GM12875 (cell line): ENCODE results near the gene LRTM2.

Source experiments
- H3K4me3 ChIP-seq: one replicate; pipeline ENCODE4 v1.5.1; 2011; ENCODE audit warnings: low read depth, low read length, control low read depth
- TF ChIP-seq, protein P1 (sequence below): IDR thresholded peaks from 2 replicates; pipeline ENCODE4 v1.5.1; 2011; ENCODE audit warnings: low read depth, mild to moderate bottlenecking, control low read depth, inconsistent platforms, low read length, moderate library complexity, borderline replicate concordance; ENCODE audit not compliant: insufficient read depth

Gene LRTM2

DNA sequence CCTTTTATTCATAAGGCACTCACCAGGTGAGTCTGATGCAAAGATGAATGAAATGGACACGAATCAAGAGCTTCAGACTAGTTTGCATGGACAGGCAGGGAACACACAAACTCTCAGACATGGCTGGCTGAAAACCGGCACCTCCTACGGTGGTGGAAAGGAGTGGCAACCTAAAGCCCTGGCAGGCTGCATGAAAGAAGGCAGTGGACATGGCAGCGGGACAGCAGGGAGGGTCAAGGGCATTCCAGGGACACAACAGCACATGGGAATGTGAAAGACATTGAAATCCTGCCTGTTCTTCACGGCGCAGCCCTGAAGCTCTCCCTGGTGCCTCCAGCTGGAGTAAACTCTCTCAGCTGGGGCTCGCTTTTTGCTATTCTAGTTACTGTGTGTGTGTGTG is 16.6 kb upstream of the LRTM2 start:
- TF ChIP-seq, protein P1, sequence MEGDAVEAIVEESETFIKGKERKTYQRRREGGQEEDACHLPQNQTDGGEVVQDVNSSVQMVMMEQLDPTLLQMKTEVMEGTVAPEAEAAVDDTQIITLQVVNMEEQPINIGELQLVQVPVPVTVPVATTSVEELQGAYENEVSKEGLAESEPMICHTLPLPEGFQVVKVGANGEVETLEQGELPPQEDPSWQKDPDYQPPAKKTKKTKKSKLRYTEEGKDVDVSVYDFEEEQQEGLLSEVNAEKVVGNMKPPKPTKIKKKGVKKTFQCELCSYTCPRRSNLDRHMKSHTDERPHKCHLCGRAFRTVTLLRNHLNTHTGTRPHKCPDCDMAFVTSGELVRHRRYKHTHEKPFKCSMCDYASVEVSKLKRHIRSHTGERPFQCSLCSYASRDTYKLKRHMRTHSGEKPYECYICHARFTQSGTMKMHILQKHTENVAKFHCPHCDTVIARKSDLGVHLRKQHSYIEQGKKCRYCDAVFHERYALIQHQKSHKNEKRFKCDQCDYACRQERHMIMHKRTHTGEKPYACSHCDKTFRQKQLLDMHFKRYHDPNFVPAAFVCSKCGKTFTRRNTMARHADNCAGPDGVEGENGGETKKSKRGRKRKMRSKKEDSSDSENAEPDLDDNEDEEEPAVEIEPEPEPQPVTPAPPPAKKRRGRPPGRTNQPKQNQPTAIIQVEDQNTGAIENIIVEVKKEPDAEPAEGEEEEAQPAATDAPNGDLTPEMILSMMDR = no peak
- H3K4me3 ChIP-seq = no peak overlapping the region

DNA sequence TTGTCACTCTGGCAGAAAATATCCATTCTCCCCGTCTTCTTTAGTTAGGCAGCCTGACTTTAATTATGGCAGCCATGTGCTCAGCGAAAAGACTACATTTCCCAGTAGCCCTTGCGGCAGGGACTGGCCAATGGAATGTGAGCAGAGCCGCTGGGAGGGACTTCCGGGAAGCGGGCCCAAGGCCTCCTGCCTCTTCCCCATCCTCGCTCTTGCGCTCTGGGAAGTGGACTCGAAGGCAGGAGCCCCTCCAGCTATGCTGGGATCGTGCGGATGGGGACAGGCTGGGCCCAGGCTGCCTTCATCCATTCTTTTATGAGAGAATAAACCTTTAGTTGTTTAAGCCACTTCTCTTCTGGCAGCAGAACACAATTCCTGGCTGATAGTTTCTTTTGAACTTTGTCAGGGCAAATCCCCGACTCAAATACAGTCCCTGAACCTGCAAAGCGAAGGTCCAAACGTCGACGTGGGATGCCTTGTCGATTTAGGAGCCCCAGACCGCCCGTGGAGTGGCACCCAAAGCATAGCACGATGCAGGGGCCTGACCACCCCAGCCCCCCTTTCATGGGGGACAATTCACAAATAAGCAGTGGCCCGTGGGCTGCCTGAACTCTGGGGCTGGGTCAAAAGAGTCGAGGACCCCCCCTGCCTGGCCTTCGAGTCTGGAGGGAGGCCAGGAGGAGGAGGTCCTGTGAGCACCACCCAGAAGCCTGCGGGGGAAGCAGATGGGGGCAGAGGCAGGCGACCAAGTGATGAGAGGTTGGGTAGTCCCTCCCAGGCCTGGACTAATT is 15.6 kb upstream of the LRTM2 start:
- no peak overlapping the region for H3K4me3 ChIP-seq

DNA sequence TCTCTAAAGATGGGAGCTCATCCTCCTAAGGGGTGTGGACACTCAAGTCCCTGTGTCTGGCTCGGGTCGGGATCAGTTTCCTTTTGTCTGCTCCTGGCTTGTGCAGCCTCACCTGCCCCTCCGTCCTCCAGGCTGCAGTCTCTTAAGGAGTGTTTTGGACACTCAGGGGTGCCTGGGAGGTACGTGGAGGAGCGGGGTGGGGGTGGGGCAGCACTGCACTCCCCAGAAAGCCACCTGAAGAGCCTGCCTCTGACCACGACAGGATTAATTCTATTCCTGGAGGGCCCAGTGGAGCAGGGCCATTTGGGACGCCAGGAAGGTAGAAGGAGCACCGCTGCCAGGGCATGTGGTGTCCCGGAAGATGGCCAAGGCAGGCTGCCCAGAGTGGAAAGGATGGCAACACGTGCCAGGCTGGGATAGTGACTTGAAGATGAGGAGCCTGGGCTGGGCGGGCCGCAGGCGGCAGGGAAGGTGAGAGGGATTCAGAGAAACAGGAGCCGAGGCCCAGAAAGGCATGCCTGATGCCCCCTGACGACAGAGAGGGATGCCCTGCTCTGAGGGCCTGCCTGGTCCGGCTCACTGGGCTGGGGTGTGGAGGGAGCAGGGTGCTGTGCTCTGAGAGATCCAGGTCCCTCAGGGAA is 14.8 kb upstream of the LRTM2 start:
- H3K4me3 ChIP-seq = no peak overlapping the region
- TF ChIP-seq, protein P1 = no peak

More for the DNA sequence above, 15.6 kb upstream of the LRTM2 start:
- TF ChIP-seq, protein P1 = no peak

DNA sequence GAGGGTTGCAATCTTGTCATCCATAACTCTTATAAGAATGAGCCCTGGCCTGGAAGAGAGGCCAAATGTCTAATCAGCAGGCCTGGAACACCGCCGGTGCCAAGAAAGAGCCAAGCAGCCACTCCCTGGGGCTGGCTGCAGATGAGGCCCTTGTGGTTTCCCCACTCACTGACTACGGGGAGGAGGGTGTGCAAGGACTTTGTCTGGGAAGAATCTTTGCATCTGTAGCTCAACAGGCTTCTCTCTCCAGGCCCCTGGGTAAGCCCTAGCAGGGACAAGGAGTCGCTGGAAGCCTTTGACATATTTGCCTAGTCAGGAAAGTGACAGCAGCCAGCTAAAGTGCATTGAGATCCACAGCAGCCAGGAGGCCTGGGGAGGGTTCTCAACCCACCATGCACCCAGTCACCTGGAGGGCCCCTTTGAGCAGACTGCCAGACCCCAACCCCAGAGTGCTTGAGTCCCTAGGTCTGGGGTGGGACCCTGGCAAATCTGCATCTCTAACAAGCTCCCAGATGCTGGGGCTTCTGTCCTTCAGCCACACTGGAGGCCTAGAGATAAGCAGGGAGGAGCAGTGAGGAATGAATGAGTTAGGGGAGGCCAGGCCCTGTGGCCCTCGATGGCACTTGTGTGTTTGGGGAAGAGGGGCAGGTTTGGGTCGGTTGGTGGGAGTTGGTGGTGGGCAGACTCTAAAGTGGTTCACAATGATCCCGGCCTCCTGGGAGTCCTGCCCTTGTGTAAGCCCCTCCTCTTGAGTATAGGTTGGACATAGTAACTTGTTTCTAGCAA is 13.9 kb upstream of the LRTM2 start:
- TF ChIP-seq, protein P1 = no peak
- H3K4me3 ChIP-seq = no peak overlapping the region

DNA sequence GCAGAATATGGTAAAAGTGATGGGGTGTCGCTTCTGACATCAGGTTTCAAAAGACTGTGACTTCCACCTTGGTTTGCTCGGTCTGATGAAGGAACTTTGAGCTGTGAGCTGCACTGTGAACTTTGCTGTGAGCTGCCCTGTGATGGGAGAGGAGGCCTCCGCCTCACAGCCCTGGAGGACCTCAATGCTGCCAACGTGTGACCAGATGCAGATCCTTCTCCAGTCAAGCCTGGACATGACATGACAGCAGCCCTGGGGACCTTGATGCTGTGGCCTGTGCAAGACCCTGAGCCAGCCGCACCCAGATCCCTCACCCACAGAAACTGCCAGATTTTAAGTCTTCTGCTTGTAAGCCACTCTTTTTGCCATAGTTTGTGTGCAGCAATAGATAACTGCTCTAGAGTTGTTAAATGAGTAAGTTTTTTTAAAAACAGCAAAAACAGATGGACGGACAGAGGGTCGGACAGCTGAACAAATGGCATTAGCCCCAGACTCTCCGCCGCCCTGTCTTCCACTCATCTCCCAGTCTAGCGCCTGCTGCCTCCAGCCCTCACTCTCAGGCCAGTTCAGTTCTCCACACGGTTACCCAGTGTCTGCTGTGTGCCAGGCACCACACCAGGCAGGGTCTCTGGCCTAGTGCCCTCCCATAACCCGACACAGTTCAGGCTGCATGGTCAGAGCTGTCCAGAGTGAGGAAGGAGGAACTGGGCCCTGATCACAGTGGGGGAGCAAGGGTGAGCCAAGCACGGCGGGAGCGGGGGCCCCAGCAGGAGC is 13.1 kb upstream of the LRTM2 start:
- H3K4me3 ChIP-seq = no peak overlapping the region
- TF ChIP-seq, protein P1 = no peak

DNA sequence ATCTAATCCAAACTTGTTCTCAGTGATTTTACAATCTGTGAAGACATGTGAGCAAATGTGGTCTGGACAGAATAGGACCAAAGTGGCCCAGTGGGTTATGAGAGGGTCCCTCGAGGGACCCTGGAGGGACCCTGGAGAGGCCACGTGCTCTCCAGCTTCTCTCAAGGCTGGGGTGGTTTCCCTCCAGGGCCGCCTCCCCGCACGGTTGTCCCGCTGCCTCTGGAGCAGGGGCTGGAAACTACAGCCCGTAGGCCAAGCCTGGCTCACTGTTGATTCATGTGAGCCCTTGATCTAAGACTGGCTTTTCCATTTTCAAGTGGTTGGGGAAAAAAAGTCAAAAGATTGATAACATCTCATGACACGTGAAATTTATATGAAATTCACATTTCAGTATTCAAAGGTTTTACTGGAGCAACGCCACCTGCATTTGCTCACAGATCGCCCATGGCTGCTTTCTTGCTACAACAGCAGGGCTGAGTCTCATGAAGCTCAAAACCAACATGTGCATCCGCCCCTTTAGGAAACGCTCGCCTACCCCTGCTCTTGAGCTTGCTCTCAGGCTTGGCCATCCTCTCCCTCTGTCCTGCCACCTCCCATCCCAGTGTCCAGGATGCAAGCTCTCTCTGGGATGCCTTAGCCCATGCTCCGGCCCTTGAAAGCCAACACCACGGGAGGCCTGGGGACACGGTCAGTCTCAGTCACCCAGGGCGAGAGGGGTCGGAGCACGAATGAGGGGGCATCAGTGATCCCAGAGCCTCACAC is 12.1 kb upstream of the LRTM2 start:
- TF ChIP-seq, protein P1 = no peak
- no peak overlapping the region for H3K4me3 ChIP-seq
